AG09309 (cell line): Measurements from ENCODE around the gene SEC22C.
A peak's percentile ranks its signal among the peaks of the same experiment; 100 is the strongest.

Experiments
- DNase-seq: peaks from one replicate; pipeline ENCODE4 v3.0.0-alpha.2; 2010; ENCODE audit warnings: low read depth
- H3K4me3 ChIP-seq: 2 replicates; pipeline ENCODE4 v1.5.1; 2011; ENCODE audit warnings: mild to moderate bottlenecking, low read depth, low read length, moderate library complexity; ENCODE audit not compliant: control insufficient read depth
- CTCF ChIP-seq: IDR thresholded peaks from 2 replicates; pipeline ENCODE4 v1.5.1; 2011; ENCODE audit warnings: mild to moderate bottlenecking, low read depth, low read length, inconsistent platforms; ENCODE audit not compliant: insufficient read depth, control insufficient read depth; ENCODE audit errors: missing control alignments

The SEC22C gene

GRCh38 chr3:42593635-42594034, 11.9 kb upstream of the SEC22C start:
- no peak for DNase-seq
- no peak overlapping the region for H3K4me3 ChIP-seq
- TF ChIP-seq CTCF = no peak

GRCh38 chr3:42591811-42592210, 10.0 kb upstream of the SEC22C start:
- H3K4me3 ChIP-seq = peak overlapping the region; percentile 55
- DNase-seq = no peak
- TF ChIP-seq CTCF = no peak

GRCh38 chr3:42590989-42591756, 9.4 kb upstream of the SEC22C start:
- no peak for TF ChIP-seq CTCF
- H3K4me3 ChIP-seq = peak overlapping the region; percentile 55
- no peak for DNase-seq

- no peak for TF ChIP-seq CTCF
- no peak for DNase-seq
- no peak overlapping the region; the same call in 1 of the 2 replicates for H3K4me3 ChIP-seq
Observed at GRCh38 chr3:42589382-42590109, 7.8 kb upstream of the SEC22C start.

GRCh38 chr3:42588625-42589024, 6.9 kb upstream of the SEC22C start:
- no peak for DNase-seq
- no peak for TF ChIP-seq CTCF
- no peak overlapping the region for H3K4me3 ChIP-seq

DNA sequence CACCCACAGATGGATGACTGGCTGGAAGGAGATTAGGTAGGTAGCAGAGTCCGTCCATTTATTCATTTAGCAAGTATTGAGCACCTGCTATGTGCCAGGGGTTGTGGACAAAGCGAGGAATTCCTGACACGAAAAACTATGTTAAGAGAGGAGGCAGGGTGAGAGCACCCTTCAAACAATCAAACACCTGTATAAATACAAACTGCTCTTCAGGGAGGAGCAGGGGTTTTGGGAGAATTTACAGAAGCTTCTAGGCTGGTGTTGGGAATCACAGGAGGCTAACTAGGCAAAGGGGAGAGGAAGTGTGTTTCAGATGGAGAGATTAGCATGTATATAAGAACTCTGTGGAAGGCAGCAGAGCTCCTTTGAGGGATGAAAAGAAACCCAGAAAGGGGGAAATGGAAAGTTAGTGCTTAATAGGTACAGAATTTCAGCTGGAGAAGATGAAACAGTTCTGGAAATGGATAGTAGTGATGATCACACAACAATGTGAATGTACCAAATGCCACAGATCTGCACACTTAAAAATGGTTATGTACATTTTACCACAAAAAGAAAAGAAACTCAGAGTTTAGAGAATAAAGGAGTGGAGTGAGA, 805 bp upstream of the SEC22C start:
- no peak for DNase-seq
- no peak for TF ChIP-seq CTCF
- H3K4me3 ChIP-seq = peak overlapping the region; percentile 56
